DOHH2 (cell line): ENCODE results near the gene AIP.

ENCODE experiments used
- H3F3A ChIP-seq: fragments of 200-600 bp; sonication (generic), shearing (Covaris generic); 2 replicates; pipeline ENCODE4 v1.6.0; 2016; ENCODE audit warnings: antibody characterized with exemption, mild to moderate bottlenecking; ENCODE audit not compliant: control insufficient read depth, insufficient read depth
- H3K27ac ChIP-seq: fragments of 200-600 bp; sonication (generic); 2 replicates; pipeline ENCODE4 v1.5.1; 2014; ENCODE audit warnings: low read depth, mild to moderate bottlenecking, low read length, moderate library complexity
- H3K27me3 ChIP-seq: fragments of 200-600 bp; sonication (generic); 2 replicates; pipeline ENCODE4 v1.6.1; 2014; ENCODE audit warnings: mild to moderate bottlenecking, low read length, mixed read lengths; ENCODE audit not compliant: control insufficient read depth
- H3K36me3 ChIP-seq: fragments of 200-600 bp; sonication (generic); 2 replicates; pipeline ENCODE4 v1.6.1; 2014; ENCODE audit warnings: mild to moderate bottlenecking, low read length, moderate library complexity, mixed read lengths; ENCODE audit not compliant: control insufficient read depth
- H3K4me1 ChIP-seq: fragments of 200-600 bp; sonication (generic); 2 replicates; pipeline ENCODE4 v1.6.1; 2014; ENCODE audit warnings: mild to moderate bottlenecking, low read length, mixed read lengths; ENCODE audit not compliant: control insufficient read depth
- H3K4me2 ChIP-seq: fragments of 200-600 bp; sonication (generic); 2 replicates; pipeline ENCODE4 v1.6.0; 2014; ENCODE audit warnings: mild to moderate bottlenecking, low read length, moderate library complexity
- H3K4me3 ChIP-seq: fragments of 200-600 bp; sonication (generic); 2 replicates; pipeline ENCODE4 v1.5.1; 2014; ENCODE audit warnings: mild to moderate bottlenecking, low read length, mixed read lengths
- H3K79me2 ChIP-seq: fragments of 200-600 bp; sonication (generic); 2 replicates; pipeline ENCODE4 v1.6.1; 2014; ENCODE audit warnings: mild to moderate bottlenecking, low read length, mixed read lengths; ENCODE audit not compliant: control insufficient read depth
- H3K9me2 ChIP-seq: fragments of 200-600 bp; sonication (generic); replicated peaks from 2 replicates; pipeline ENCODE4 v1.6.1; 2014; ENCODE audit warnings: mild to moderate bottlenecking, low read length, mixed read lengths; ENCODE audit not compliant: control insufficient read depth
- H3K9me3 ChIP-seq: fragments of 200-600 bp; sonication (generic); 2 replicates; pipeline ENCODE4 v1.6.1; 2014; ENCODE audit warnings: antibody characterized with exemption, low read length, mixed read lengths; ENCODE audit not compliant: control insufficient read depth, insufficient read depth
- H4K20me1 ChIP-seq: fragments of 200-600 bp; sonication (generic); 2 replicates; pipeline ENCODE4 v1.6.0; 2014; ENCODE audit warnings: low read depth, mild to moderate bottlenecking, antibody characterized with exemption, low read length, moderate library complexity; ENCODE audit not compliant: control insufficient read depth, insufficient read depth
- CTCF ChIP-seq: fragments of 200-600 bp; sonication (generic); IDR thresholded peaks from one replicate; pipeline ENCODE4 v1.5.1; 2014; ENCODE audit warnings: antibody characterized with exemption, mild to moderate bottlenecking, low read depth, low read length; ENCODE audit not compliant: poor library complexity, severe bottlenecking
- EZH2phosphoT487 ChIP-seq: fragments of 200-600 bp; sonication (generic); IDR thresholded peaks from 2 replicates; pipeline ENCODE4 v1.6.1; 2017; ENCODE audit warnings: borderline replicate concordance, mild to moderate bottlenecking, antibody characterized with exemption, low read length, moderate library complexity, mixed read lengths

Gene AIP

DNA sequence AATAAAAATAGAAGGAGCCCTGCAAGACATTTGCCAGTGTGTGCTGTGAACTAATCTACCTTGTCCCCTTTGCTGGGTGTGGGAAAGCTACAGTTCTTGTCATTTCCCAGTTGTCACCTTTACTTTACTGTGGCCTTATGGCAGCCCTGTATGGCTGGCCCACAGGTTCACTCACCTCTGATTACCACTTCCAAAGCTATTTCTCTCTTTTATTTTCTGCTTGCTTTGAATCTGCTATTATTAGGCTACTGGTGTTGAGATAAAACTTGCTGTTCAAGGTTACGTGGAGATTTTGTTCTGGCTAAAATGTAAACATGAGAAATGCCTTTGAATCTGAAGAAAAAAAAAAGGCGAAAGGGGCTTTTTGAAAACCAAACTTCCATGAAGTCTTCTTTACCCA lies 50.1 kb downstream of the AIP start:
- Histone ChIP-seq H3K4me3 (no peak overlapping the region), H3K4me2 (no peak overlapping the region), H3K9me3 (peaks cover 28% of the 10 kb centered on the region), H3K36me3 (no peaks in the 10 kb centered on the region), H3K9me2 (no peaks in the 10 kb centered on the region), H3K4me1 (no peaks in the 10 kb centered on the region), H4K20me1 (no peaks in the 10 kb centered on the region), H3K27me3 (peaks cover 16% of the 10 kb centered on the region), H3K79me2 (no peaks in the 10 kb centered on the region), H3F3A (no peaks in the 10 kb centered on the region), H3K27ac (no peak overlapping the region)
- TF ChIP-seq CTCF (no peak), EZH2phosphoT487 (no peak)

GRCh38 chr11:67534070-67534679 lies 51.3 kb downstream of the AIP start:
- Histone ChIP-seq H3K9me2 (no peaks in the 10 kb centered on the region), H3K27me3 (peaks cover 14% of the 10 kb centered on the region), H3K9me3 (peaks cover 28% of the 10 kb centered on the region), H3K4me1 (no peaks in the 10 kb centered on the region), H3K4me3 (no peak overlapping the region), H3K79me2 (no peaks in the 10 kb centered on the region), H3F3A (no peaks in the 10 kb centered on the region), H3K36me3 (no peaks in the 10 kb centered on the region), H3K27ac (no peak overlapping the region), H3K4me2 (no peak overlapping the region), H4K20me1 (no peaks in the 10 kb centered on the region)
- TF ChIP-seq CTCF (no peak), EZH2phosphoT487 (no peak)

- Histone ChIP-seq H3F3A (no peaks in the 10 kb centered on the region), H4K20me1 (no peaks in the 10 kb centered on the region), H3K4me1 (no peaks in the 10 kb centered on the region), H3K27ac (no peak overlapping the region), H3K27me3 (peaks cover 2% of the 10 kb centered on the region; the same call in 1 of the 2 replicates), H3K36me3 (no peaks in the 10 kb centered on the region), H3K9me3 (peaks cover 28% of the 10 kb centered on the region), H3K4me3 (no peak overlapping the region), H3K4me2 (no peak overlapping the region), H3K9me2 (no peaks in the 10 kb centered on the region), H3K79me2 (no peaks in the 10 kb centered on the region)
- TF ChIP-seq EZH2phosphoT487: no peak
- TF ChIP-seq CTCF: no peak
These were observed 52.7 kb downstream of the AIP start for GRCh38 chr11:67535561-67535960.

- Histone ChIP-seq H4K20me1 (no peaks in the 10 kb centered on the region), H3K4me2 (no peak overlapping the region), H3K9me2 (no peaks in the 10 kb centered on the region), H3K4me1 (no peaks in the 10 kb centered on the region), H3K79me2 (no peaks in the 10 kb centered on the region), H3K36me3 (no peaks in the 10 kb centered on the region), H3K9me3 (peaks cover 20% of the 10 kb centered on the region), H3K27ac (no peak overlapping the region), H3F3A (no peaks in the 10 kb centered on the region), H3K4me3 (no peak overlapping the region), H3K27me3 (no peaks in the 10 kb centered on the region; the same call in 1 of the 2 replicates)
- no peak for TF ChIP-seq CTCF
- TF ChIP-seq EZH2phosphoT487: no peak
These were observed 55.5 kb downstream of the AIP start for GRCh38 chr11:67538306-67538705.
